Naive thymus-derived CD4-positive, alpha-beta T cell (primary cell): ENCODE results near the gene PRMT3. TPM values are rescaled to one million over a fixed set of nuclear protein-coding genes. Genes with fewer than 3 reads are reported as not detected.

Source experiments
- ATAC-seq: fragments of 150-1000 bp; cut with Tn5 transposase; 2 replicates; pipeline ENCODE4 v1.10.0; 2021; ENCODE audit warnings: mild to moderate bottlenecking, moderate library complexity
- CTCF ChIA-PET: fragments of 350-600 bp; sonication (Branson Sonifier 250); formaldehyde crosslinking; loops from one replicate; lab custom pipeline; 2021; ENCODE audit warnings: antibody characterized with exemption; lab: Charles Lee
- POLR2A ChIA-PET: fragments of 350-600 bp; sonication (Branson Sonifier 250); formaldehyde crosslinking; loops from one replicate; lab custom pipeline; 2021; ENCODE audit warnings: antibody characterized with exemption, inconsistent platforms; lab: Charles Lee
- DNase-seq, 9 donors: peaks; one replicate each; pipeline versions ENCODE4 v3.0.0 to v3.0.0-alpha.2; 2020 to 2022; ENCODE audit warnings: mixed read lengths in 1 of 9
- H3K27ac ChIP-seq: one replicate; pipeline ENCODE4 v1.7.0; 2013; ENCODE audit warnings: mild to moderate bottlenecking, low read depth, low read length, moderate library complexity
- H3K27me3 ChIP-seq, 2 donors: one replicate each; pipeline ENCODE4 v1.7.0; 2013; ENCODE audit warnings: low read length in 2 of 2, mild to moderate bottlenecking in 2 of 2, moderate library complexity in 2 of 2; ENCODE audit not compliant: control insufficient read depth in 2 of 2, insufficient read depth in 2 of 2
- H3K36me3 ChIP-seq, 3 experiments: 1 replicate in 2 of 3; 2 replicates in 1 of 3; pipeline ENCODE4 v1.7.0; 2013; ENCODE audit warnings: low read length in 3 of 3, mild to moderate bottlenecking in 3 of 3, moderate library complexity in 1 of 3; ENCODE audit not compliant: insufficient read depth in 3 of 3, control insufficient read depth in 2 of 3
- H3K4me1 ChIP-seq, 2 donors: one replicate each; pipeline ENCODE4 v1.7.0; 2013; ENCODE audit warnings: low read length in 2 of 2, mild to moderate bottlenecking in 2 of 2, moderate library complexity in 1 of 2; ENCODE audit not compliant: control insufficient read depth in 2 of 2, insufficient read depth in 2 of 2
- H3K4me3 ChIP-seq: 2 replicates; pipeline ENCODE4 v1.7.0; 2013; ENCODE audit warnings: mild to moderate bottlenecking, low read length
- H3K9me3 ChIP-seq, 3 experiments: 1 replicate in 2 of 3; 2 replicates in 1 of 3; pipeline ENCODE4 v1.7.0; 2013; ENCODE audit warnings: low read length in 3 of 3; ENCODE audit not compliant: control insufficient read depth in 2 of 3
- H3K27ac Mint-ChIP-seq, 9 donors: one replicate each; pipeline ENCODE4 v1.8.0; 2020 to 2022; ENCODE audit warnings: mixed read lengths in 9 of 9, mild to moderate bottlenecking in 8 of 9, moderate library complexity in 5 of 9, inconsistent platforms in 2 of 9
- H3K27me3 Mint-ChIP-seq, 5 donors: one replicate each; pipeline ENCODE4 v1.8.0; 2021 to 2022; ENCODE audit warnings: mixed read lengths in 5 of 5, mild to moderate bottlenecking in 1 of 5
- H3K36me3 Mint-ChIP-seq, 5 donors: one replicate each; pipeline ENCODE4 v1.8.0; 2020 to 2022; ENCODE audit warnings: mixed read lengths in 5 of 5, mild to moderate bottlenecking in 3 of 5, inconsistent platforms in 1 of 5
- H3K4me1 Mint-ChIP-seq, 7 donors: one replicate each; pipeline ENCODE4 v1.8.0; 2020 to 2022; ENCODE audit warnings: mixed read lengths in 7 of 7, mild to moderate bottlenecking in 3 of 7, inconsistent platforms in 1 of 7
- H3K4me3 Mint-ChIP-seq, 10 donors: one replicate each; pipeline ENCODE4 v1.8.0; 2020 to 2022; ENCODE audit warnings: mild to moderate bottlenecking in 10 of 10, mixed read lengths in 10 of 10, moderate library complexity in 6 of 10, inconsistent platforms in 2 of 10
- H3K9me3 Mint-ChIP-seq, 11 donors: one replicate each; pipeline ENCODE4 v1.8.0; 2020 to 2022; ENCODE audit warnings: mixed read lengths in 11 of 11, mild to moderate bottlenecking in 4 of 11, inconsistent platforms in 1 of 11, moderate library complexity in 1 of 11
- intact Hi-C, 2 donors: fragments of 100-400 bp; cut with micrococcal nuclease; formaldehyde crosslinking; loops; one replicate each; pipeline ENCODE4 v1.15.1; 2023
- polyA plus RNA-seq, 2 donors: library from polyadenylated mRNA; unstranded; fragments of 300-500 nt; fragmentation: Illumina TruSeq; gene quantifications; one replicate each; pipeline ENCODE4 v1.2.3, GENCODE V29; 2021
- total RNA-seq, 6 experiments: library from RNA in 5 of 6; stranded (reverse) in 5 of 6; gene quantifications; 1 replicate in 5 of 6; 2 replicates in 1 of 6; pipeline ENCODE4 v1.2.3 and lab custom pipeline; 2021 to 2026

Gene PRMT3
- total and polyA plus RNA-seq, 7 experiments from 2014 or later = 7.6 to 19.0 (median 15.1) TPM

DNA sequence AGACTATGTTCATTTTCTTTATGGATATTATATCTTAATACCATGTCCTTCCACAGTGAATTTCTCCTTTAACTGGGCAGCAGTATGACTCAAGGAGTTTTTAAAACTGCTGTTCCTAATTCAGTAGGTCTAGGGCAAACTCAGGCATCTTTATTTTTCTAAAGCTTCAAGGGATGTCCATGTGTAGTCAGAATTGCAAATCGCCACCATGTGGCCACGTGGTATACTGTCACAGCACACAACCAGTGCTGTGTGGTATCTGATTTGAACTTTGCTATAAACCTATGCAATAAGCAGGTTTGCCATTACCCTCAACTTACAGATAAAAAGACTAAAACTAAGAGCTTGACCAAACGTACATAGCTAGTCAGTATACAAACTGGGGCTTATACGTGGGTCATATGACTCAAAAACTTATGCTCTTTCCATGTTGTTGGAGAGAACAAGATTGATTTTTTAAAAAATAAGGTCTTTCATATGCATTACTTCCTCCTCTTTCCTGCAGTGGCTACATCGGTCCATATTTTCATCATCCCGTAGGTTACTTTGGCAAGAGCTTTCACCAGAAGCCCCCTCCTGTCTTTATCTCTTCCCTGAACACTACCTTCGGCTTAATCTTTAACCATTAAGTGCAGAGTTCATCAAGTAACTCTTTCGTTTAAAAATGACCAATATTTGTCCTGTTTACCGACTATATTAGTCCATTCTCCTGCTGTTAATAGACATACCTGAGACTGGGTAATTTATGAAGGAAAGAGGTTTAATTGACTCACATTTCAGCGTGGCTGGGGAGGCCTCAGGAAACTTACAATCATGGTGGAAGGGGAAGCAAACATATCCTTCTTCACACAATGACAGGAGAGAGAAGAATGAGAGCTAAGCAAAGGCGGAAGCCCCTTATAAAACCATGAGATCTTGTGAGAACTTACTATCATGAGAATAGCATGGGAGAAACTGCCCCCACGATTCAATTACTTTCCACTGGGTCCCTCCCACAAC lies 32.0 kb upstream of the PRMT3 start:
- Histone ChIP-seq H3K27me3 (no peaks in the 10 kb centered on the region), H3K9me3 (no peaks in the 10 kb centered on the region)
- no peak overlapping the region for H3K27ac Mint-ChIP-seq

DNA sequence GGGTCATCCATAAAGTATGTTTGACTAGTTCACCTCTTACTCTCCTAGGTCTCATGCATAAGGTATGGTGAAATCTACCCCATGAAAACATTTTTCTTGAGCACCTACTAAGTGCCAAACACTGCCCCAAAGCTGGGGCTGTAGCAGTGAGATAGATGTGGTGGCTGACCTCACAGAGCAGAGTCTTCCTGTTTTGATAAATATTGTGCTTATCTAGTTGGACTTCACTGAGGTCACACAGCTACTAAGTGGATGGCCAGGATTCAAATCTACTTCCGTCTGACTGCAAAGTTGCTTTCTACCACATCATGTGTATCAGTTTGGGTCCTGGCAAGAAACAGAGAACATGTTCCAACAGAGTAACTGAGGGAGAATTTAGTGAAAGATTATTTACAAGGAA lies 30.4 kb upstream of the PRMT3 start:
- intact Hi-C loops = no loop called here
- CTCF ChIA-PET = no interaction called here
- no peaks in the 10 kb centered on the region for H3K9me3 Mint-ChIP-seq

More for the DNA sequence above, 32.0 kb upstream of the PRMT3 start:
- Mint-ChIP-seq H3K4me3 (no peak overlapping the region), H3K4me1 (peaks cover 8 to 30% (median 14%) of the 10 kb centered on the region in 7 donors), H3K9me3 (no peaks in the 10 kb centered on the region), H3K27me3 (peaks cover 0 to 9% (median 0%) of the 10 kb centered on the region in 5 donors), H3K36me3 (peaks cover 0 to 6% (median 0%) of the 10 kb centered on the region in 5 donors)
- H3K4me3 ChIP-seq = no peak overlapping the region
- DNase-seq (peak in 6 of 9 donors; percentile 14 to 38 (median 23)), ATAC-seq (peak; percentile 62)
- H3K4me1 ChIP-seq = peaks cover 4 to 5% of the 10 kb centered on the region in 2 donors
- no peaks in the 10 kb centered on the region for H3K36me3 ChIP-seq
- ChIA-PET POLR2A (no interaction called here), CTCF (interaction anchor here (1.1 to 5.2 kb wide), 3 partner anchors 17 to 230 kb away, joined by 3 to 54 read pairs (median 5); no protein-coding TSS in a partner anchor)
- intact Hi-C loops = loop anchor here (1.0 kb wide), 2 partner anchors 227 to 404 kb away; no protein-coding TSS in a partner anchor
- H3K27ac ChIP-seq = no peak overlapping the region

DNA sequence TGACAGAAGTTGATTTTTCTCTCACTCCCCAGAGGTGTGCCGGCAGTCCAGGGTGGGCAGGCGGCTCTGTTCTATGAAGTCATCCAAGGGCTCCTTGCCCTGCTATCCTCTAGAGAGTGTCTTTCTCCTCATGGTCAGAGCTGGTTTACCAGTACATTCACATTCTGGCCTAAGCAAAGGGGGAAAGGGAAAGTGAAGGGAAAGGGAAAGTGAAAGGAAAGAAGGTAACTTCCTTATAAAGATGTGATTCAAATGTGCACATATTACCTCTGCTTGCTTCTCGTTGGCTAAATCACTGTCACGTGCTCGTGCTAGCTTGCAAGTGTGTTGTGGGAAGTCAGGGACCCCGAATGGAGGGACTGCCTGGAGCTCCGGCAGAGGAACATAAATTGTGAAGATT lies 26.9 kb upstream of the PRMT3 start:
- peak overlapping the region; percentile 12 for H3K4me3 ChIP-seq

More for the DNA sequence above, 30.4 kb upstream of the PRMT3 start:
- Mint-ChIP-seq H3K27me3 (peaks cover 0 to 8% (median 0%) of the 10 kb centered on the region in 5 donors), H3K4me3 (no peak overlapping the region), H3K36me3 (peaks cover 0 to 10% (median 0%) of the 10 kb centered on the region in 5 donors), H3K27ac (no peak overlapping the region), H3K4me1 (peaks cover 13 to 39% (median 21%) of the 10 kb centered on the region in 7 donors)
- Histone ChIP-seq H3K27me3 (no peaks in the 10 kb centered on the region), H3K27ac (no peak overlapping the region), H3K36me3 (no peaks in the 10 kb centered on the region), H3K4me3 (no peak overlapping the region), H3K9me3 (no peaks in the 10 kb centered on the region), H3K4me1 (peaks cover 8 to 9% of the 10 kb centered on the region in 2 donors)
- DNase-seq (no peak), ATAC-seq (peak; percentile 52)
- POLR2A ChIA-PET = no interaction called here

GRCh38 chr11:20362481-20362880 lies 25.0 kb upstream of the PRMT3 start:
- POLR2A ChIA-PET = interaction anchor here (1.8 kb wide), 1 partner anchor 12 kb away, joined by 8 read pairs; no protein-coding TSS in a partner anchor
- Histone ChIP-seq H3K9me3 (no peaks in the 10 kb centered on the region), H3K4me3 (peak overlapping the region; percentile 73), H3K36me3 (no peaks in the 10 kb centered on the region), H3K4me1 (peaks cover 27 to 29% of the 10 kb centered on the region in 2 donors), H3K27me3 (no peaks in the 10 kb centered on the region), H3K27ac (peak overlapping the region; percentile 77)
- ATAC-seq (no peak), DNase-seq (no peak)
- intact Hi-C loops = loop anchor here (5.0 to 10.0 kb wide), 5 partner anchors 208 to 1835 kb away; partner anchors contain the start of genes E2F8 (in 1 of the 2), NAV2 (in 1 of the 2), TSG101 (in 1 of the 2) and ZDHHC13 (in 1 of the 2)
- peak overlapping the region; percentile 88 to 96 (median 94) for H3K4me3 Mint-ChIP-seq
- no peaks in the 10 kb centered on the region for H3K27me3 Mint-ChIP-seq
- H3K4me1 Mint-ChIP-seq = peaks cover 32 to 69% (median 63%) of the 10 kb centered on the region in 7 donors
- CTCF ChIA-PET = interaction anchor here (2.2 kb wide), 1 partner anchor 9 kb away, joined by 6 read pairs; no protein-coding TSS in a partner anchor
- H3K9me3 Mint-ChIP-seq = peaks cover 0 to 3% (median 0%) of the 10 kb centered on the region in 11 donors
- H3K27ac Mint-ChIP-seq = peak overlapping the region; percentile 84 to 97 (median 93)
- peaks cover 5 to 28% (median 10%) of the 10 kb centered on the region in 5 donors for H3K36me3 Mint-ChIP-seq

More for the DNA sequence above, 26.9 kb upstream of the PRMT3 start:
- intact Hi-C loops = loop anchor here (5.0 to 10.0 kb wide), 5 partner anchors 206 to 1833 kb away; partner anchors contain the start of genes E2F8 (in 1 of the 2), NAV2 (in 1 of the 2), TSG101 (in 1 of the 2) and ZDHHC13 (in 1 of the 2)
- CTCF ChIA-PET = interaction anchor here (0.8 to 1.2 kb wide), 3 partner anchors 9 to 232 kb away, joined by 3 to 5 read pairs (median 3); no protein-coding TSS in a partner anchor
- Histone ChIP-seq H3K9me3 (no peaks in the 10 kb centered on the region), H3K36me3 (no peaks in the 10 kb centered on the region), H3K27ac (peak overlapping the region; percentile 58), H3K27me3 (no peaks in the 10 kb centered on the region), H3K4me1 (peaks cover 27 to 29% of the 10 kb centered on the region in 2 donors)
- POLR2A ChIA-PET = interaction anchor here (0.6 kb wide), 1 partner anchor 26 kb away, joined by 3 read pairs; no protein-coding TSS in a partner anchor
- Mint-ChIP-seq H3K4me1 (peaks cover 23 to 53% (median 48%) of the 10 kb centered on the region in 7 donors), H3K27me3 (peaks cover 0 to 3% (median 0%) of the 10 kb centered on the region in 5 donors), H3K4me3 (peak overlapping the region; percentile 65 to 90 (median 76)), H3K36me3 (peaks cover 0 to 17% (median 0%) of the 10 kb centered on the region in 5 donors), H3K9me3 (peaks cover 0 to 3% (median 0%) of the 10 kb centered on the region in 11 donors), H3K27ac (peak overlapping the region; percentile 86 to 95 (median 91))
- DNase-seq (peak in 8 of 9 donors; percentile 9 to 64 (median 51)), ATAC-seq (peak; percentile 74)

DNA sequence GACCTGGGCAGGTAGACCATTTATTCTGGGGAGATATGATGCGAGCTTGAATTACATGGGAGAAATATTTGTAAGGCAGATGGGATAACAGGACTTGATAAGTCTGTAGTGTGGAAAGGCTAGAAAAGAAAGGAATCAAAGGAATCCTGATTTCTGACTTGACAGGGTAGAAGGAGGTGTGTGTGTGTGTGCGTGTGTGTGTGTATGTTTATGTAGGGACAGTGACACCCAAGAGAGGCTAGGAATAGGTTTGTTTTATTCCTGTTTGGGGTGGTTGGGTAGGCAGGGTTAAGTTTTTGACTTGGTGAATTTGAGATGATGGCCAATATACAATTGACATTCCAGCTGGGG lies 24.4 kb upstream of the PRMT3 start:
- intact Hi-C loops = loop anchor here (1.0 to 10.0 kb wide), 6 partner anchors 24 to 1836 kb away; partner anchors contain the start of genes PRMT3 (in 2 of the 2), E2F8 (in 1 of the 2), NAV2 (in 1 of the 2) and TSG101 (in 1 of the 2)
- Mint-ChIP-seq H3K4me3 (peak overlapping the region; percentile 88 to 96 (median 94)), H3K4me1 (peaks cover 33 to 71% (median 66%) of the 10 kb centered on the region in 7 donors), H3K36me3 (peaks cover 5 to 29% (median 11%) of the 10 kb centered on the region in 5 donors), H3K27ac (peak overlapping the region; percentile 84 to 97 (median 93)), H3K27me3 (no peaks in the 10 kb centered on the region), H3K9me3 (peaks cover 0 to 3% (median 0%) of the 10 kb centered on the region in 11 donors)
- H3K27ac ChIP-seq = peak overlapping the region; percentile 77
- ChIA-PET CTCF (interaction anchor here (1.5 to 2.2 kb wide), 2 partner anchors 9 to 14 kb away, joined by 4 to 6 read pairs; no protein-coding TSS in a partner anchor), POLR2A (interaction anchor here (0.8 to 1.9 kb wide), 6 partner anchors 9 to 206 kb away, joined by 3 to 8 read pairs (median 4); no protein-coding TSS in a partner anchor)
- H3K36me3 ChIP-seq = no peaks in the 10 kb centered on the region
- no peaks in the 10 kb centered on the region for H3K9me3 ChIP-seq
- DNase-seq = peak in 1 of 9 donors; percentile 6
- no peaks in the 10 kb centered on the region for H3K27me3 ChIP-seq
- peaks cover 27 to 29% of the 10 kb centered on the region in 2 donors for H3K4me1 ChIP-seq
- no peak for ATAC-seq
- H3K4me3 ChIP-seq = peak overlapping the region; percentile 73
